Amniotic stem cell (primary cell): ENCODE measurements around the gene CAMK2N2.

Experiments used
- DNase-seq: peaks from one replicate; lab custom pipeline; 2025; lab: John Stamatoyannopoulos, UW

Gene CAMK2N2

GRCh38 chr3:184222521-184222920 is 38.8 kb downstream of the CAMK2N2 start:
- no peak for DNase-seq

- DNase-seq = no peak
Measured at GRCh38 chr3:184218814-184219213, 42.5 kb downstream of the CAMK2N2 start.

GRCh38 chr3:184211718-184212117 is 49.6 kb downstream of the CAMK2N2 start:
- no peak for DNase-seq

GRCh38 chr3:184211297-184211696 is 50.1 kb downstream of the CAMK2N2 start:
- DNase-seq = no peak
